ENCODE results near the gene TRPM7.
"Not testable (repeated sequence)": the region's sequence is repeated elsewhere in the genome, so short reads cannot be mapped to it uniquely, and the experiment has no call there.

TRPM7 gene

GRCh38 chr15:50669611-50670010 lies 17.0 kb downstream of the TRPM7 start:
- DNase-seq = no peak

- no peak for DNase-seq
Observed at GRCh38 chr15:50665938-50666337, 20.7 kb downstream of the TRPM7 start.

GRCh38 chr15:50655555-50655954 lies 31.0 kb downstream of the TRPM7 start:
- no peak for DNase-seq

- DNase-seq = no peak
Observed at GRCh38 chr15:50653156-50653743, 33.3 kb downstream of the TRPM7 start.

GRCh38 chr15:50652671-50653070 lies 33.9 kb downstream of the TRPM7 start:
- no peak for DNase-seq

GRCh38 chr15:50641318-50641717 lies 45.3 kb downstream of the TRPM7 start:
- DNase-seq = no peak

GRCh38 chr15:50636146-50636545 lies 50.5 kb downstream of the TRPM7 start:
- no peak for DNase-seq

- DNase-seq = no peak
Observed at GRCh38 chr15:50633653-50634052, 52.9 kb downstream of the TRPM7 start.

GRCh38 chr15:50628421-50628820 lies 58.2 kb downstream of the TRPM7 start:
- DNase-seq = no peak

GRCh38 chr15:50627351-50628055 lies 59.1 kb downstream of the TRPM7 start:
- DNase-seq = peak; percentile 52

- DNase-seq = peak; percentile 20
Observed at GRCh38 chr15:50624616-50625168, 61.9 kb downstream of the TRPM7 start.

GRCh38 chr15:50622361-50622943 lies 64.1 kb downstream of the TRPM7 start:
- DNase-seq = peak; percentile 4

- DNase-seq = not testable (repeated sequence)
Observed at GRCh38 chr15:50616960-50617359, 69.6 kb downstream of the TRPM7 start.

- not testable (repeated sequence) for DNase-seq
Observed at GRCh38 chr15:50616554-50616953, 70.0 kb downstream of the TRPM7 start.

- DNase-seq = no peak
Observed at GRCh38 chr15:50613600-50613999, 73.0 kb downstream of the TRPM7 start.

GRCh38 chr15:50607129-50607528 lies 79.5 kb downstream of the TRPM7 start:
- no peak for DNase-seq

- no peak for DNase-seq
Observed at GRCh38 chr15:50605462-50605861, 81.1 kb downstream of the TRPM7 start.

- not testable (repeated sequence) for DNase-seq
Observed at GRCh38 chr15:50602028-50602427, 84.6 kb downstream of the TRPM7 start.

GRCh38 chr15:50594311-50594710 lies 92.3 kb downstream of the TRPM7 start:
- no peak for DNase-seq

- no peak for DNase-seq
Observed at GRCh38 chr15:50593761-50594160, 92.8 kb downstream of the TRPM7 start.

GRCh38 chr15:50590288-50590687 lies 96.3 kb downstream of the TRPM7 start:
- DNase-seq = no peak

- no peak for DNase-seq
Observed at GRCh38 chr15:50577492-50577891, 109.1 kb downstream of the TRPM7 start.

- peak; percentile 23 for DNase-seq
Observed at GRCh38 chr15:50576166-50576565, 110.4 kb downstream of the TRPM7 start.

GRCh38 chr15:50573842-50574241 lies 112.8 kb downstream of the TRPM7 start:
- DNase-seq = not testable (repeated sequence)

All from fibroblast of upper back skin (primary cell).